H1 (cell line): ENCODE results near the gene COL4A2. TPM values are rescaled to one million over a fixed set of nuclear protein-coding genes. Genes with fewer than 3 reads are reported as not detected.

ENCODE experiments used
- CTCF ChIA-PET: fragments of 300-600 bp; sonication (Branson Sonifier 250); formaldehyde crosslinking; loops from one replicate; lab custom pipeline; 2021; ENCODE audit not compliant: partially characterized antibody; lab: Charles Lee
- POLR2A ChIA-PET: fragments of 300-600 bp; sonication (Branson Sonifier 250); formaldehyde crosslinking; loops from one replicate; lab custom pipeline; 2021; ENCODE audit warnings: inconsistent platforms; ENCODE audit not compliant: partially characterized antibody; lab: Charles Lee
- DNase-seq, 2 experiments: peaks; one replicate each; pipeline versions ENCODE4 v3.0.0 to v3.0.0-alpha.2; 2010 to 2022; ENCODE audit warnings: low spot score in 2 of 2, low read depth in 1 of 2, mixed read lengths in 1 of 2
- FAIRE-seq: peaks from 2 replicates; lab custom pipeline; 2011; peaks lifted over from hg19 to GRCh38; lab: Jason Lieb, UNC
- H2AFZ ChIP-seq: 2 replicates; pipeline ENCODE4 v1.8.1; 2012; ENCODE audit warnings: low read length, inconsistent platforms
- H2AK5ac ChIP-seq: 2 replicates; pipeline ENCODE4 v1.6.1; 2013; ENCODE audit warnings: low read depth, low read length
- H2BK120ac ChIP-seq: replicated peaks from 2 replicates; pipeline ENCODE3; 2013; ENCODE audit warnings: low read depth, low read length, inconsistent platforms
- H2BK12ac ChIP-seq: 2 replicates; pipeline ENCODE4 v1.6.1; 2013; ENCODE audit warnings: low read depth, low read length
- H2BK15ac ChIP-seq: 2 replicates; pipeline ENCODE4 v1.6.1; 2013; ENCODE audit warnings: low read length
- H2BK20ac ChIP-seq: 2 replicates; pipeline ENCODE4 v1.6.1; 2013; ENCODE audit warnings: low read length
- H2BK5ac ChIP-seq: 2 replicates; pipeline ENCODE4 v1.6.1; 2013; ENCODE audit warnings: low read depth, low read length
- H3K14ac ChIP-seq: 2 replicates; pipeline ENCODE4 v1.6.1; 2013; ENCODE audit warnings: inconsistent platforms; ENCODE audit not compliant: insufficient read length
- H3K18ac ChIP-seq: 2 replicates; pipeline ENCODE4 v1.6.1; 2013; ENCODE audit warnings: low read length; ENCODE audit errors: extremely low read depth
- H3K23ac ChIP-seq: 2 replicates; pipeline ENCODE4 v1.6.1; 2013; ENCODE audit warnings: inconsistent platforms; ENCODE audit not compliant: insufficient read length
- H3K23me2 ChIP-seq: 2 replicates; pipeline ENCODE4 v1.6.1; 2013; ENCODE audit warnings: low read depth, low read length
- H3K27ac ChIP-seq: 2 replicates; pipeline ENCODE4 v1.6.1; 2011; ENCODE audit warnings: low read depth, low read length, inconsistent platforms
- H3K27me3 ChIP-seq, 4 experiments: replicated peaks in 1 of 4; 1 replicate in 1 of 4; 2 replicates in 3 of 4; pipeline versions ENCODE4 v1.6.1 to v1.8.1; 2011 to 2013; ENCODE audit warnings: low read length in 3 of 4, mild to moderate bottlenecking in 3 of 4, inconsistent platforms in 2 of 4, mixed read lengths in 2 of 4, moderate library complexity in 1 of 4; ENCODE audit not compliant: control insufficient read depth in 3 of 4, insufficient read depth in 3 of 4; ENCODE audit errors: extremely low read depth in 1 of 4
- H3K36me3 ChIP-seq, 4 experiments: 2 replicates each; pipeline versions ENCODE4 v1.6.1 to v1.8.1; 2011 to 2013; ENCODE audit warnings: mild to moderate bottlenecking in 4 of 4, low read length in 3 of 4, moderate library complexity in 2 of 4, control low read depth in 1 of 4, inconsistent platforms in 1 of 4; ENCODE audit not compliant: insufficient read depth in 4 of 4, control insufficient read depth in 2 of 4
- H3K4ac ChIP-seq: replicated peaks from 2 replicates; pipeline ENCODE3; 2013; ENCODE audit warnings: low read length, low read depth, mixed read lengths, inconsistent platforms; ENCODE audit not compliant: insufficient read length
- H3K4me1 ChIP-seq, 4 experiments: replicated peaks in 1 of 4; 1 replicate in 1 of 4; 2 replicates in 3 of 4; pipeline versions ENCODE4 v1.6.1 to v1.8.1; 2011 to 2013; ENCODE audit warnings: low read length in 3 of 4, inconsistent platforms in 2 of 4, mixed read lengths in 1 of 4; ENCODE audit not compliant: insufficient read depth in 4 of 4, control insufficient read depth in 3 of 4
- H3K4me2 ChIP-seq, 2 experiments: 2 replicates each; pipeline versions ENCODE4 v1.6.1 to v1.8.1; 2011 to 2013; ENCODE audit warnings: low read depth in 2 of 2, low read length in 2 of 2, control low read depth in 1 of 2, inconsistent platforms in 1 of 2, mild to moderate bottlenecking in 1 of 2; ENCODE audit not compliant: insufficient read depth in 1 of 2
- H3K4me3 ChIP-seq, 4 experiments: fragments of 200-600, 300-600 bp in 1 of 4; sonication (generic), shearing (Covaris generic), sonication (Bioruptor Twin) in 1 of 4; 2 replicates each; pipeline versions ENCODE4 v1.5.1 to v1.8.1; 2011 to 2016; ENCODE audit warnings: low read length in 4 of 4, low read depth in 3 of 4, control low read depth in 2 of 4, inconsistent platforms in 2 of 4, mild to moderate bottlenecking in 2 of 4, mixed read lengths in 1 of 4, moderate library complexity in 1 of 4; ENCODE audit not compliant: insufficient read depth in 2 of 4; ENCODE audit errors: extremely low read depth in 1 of 4
- H3K56ac ChIP-seq: replicated peaks from 2 replicates; pipeline ENCODE3; 2013; ENCODE audit warnings: low read depth, mild to moderate bottlenecking, mixed read lengths, low read length, inconsistent platforms; ENCODE audit not compliant: insufficient read length
- H3K79me1 ChIP-seq: 2 replicates; pipeline ENCODE4 v1.6.1; 2013; ENCODE audit warnings: low read depth, low read length, control low read depth
- H3K79me2 ChIP-seq, 2 experiments: 2 replicates each; pipeline versions ENCODE4 v1.6.1 to v1.8.1; 2012 to 2013; ENCODE audit warnings: low read length in 2 of 2, mild to moderate bottlenecking in 2 of 2, inconsistent platforms in 1 of 2; ENCODE audit not compliant: insufficient read depth in 2 of 2, control insufficient read depth in 1 of 2
- H3K9ac ChIP-seq, 4 experiments: replicated peaks in 1 of 4; 1 replicate in 1 of 4; 2 replicates in 3 of 4; pipeline versions ENCODE4 v1.6.1 to v1.8.1; 2011 to 2013; ENCODE audit warnings: low read depth in 3 of 4, low read length in 3 of 4, control low read depth in 2 of 4, mild to moderate bottlenecking in 2 of 4, moderate library complexity in 2 of 4, inconsistent platforms in 1 of 4; ENCODE audit errors: extremely low read depth in 1 of 4
- H3K9me3 ChIP-seq, 2 experiments: 2 replicates each; pipeline versions ENCODE4 v1.6.1 to v1.8.1; 2012 to 2013; ENCODE audit warnings: mild to moderate bottlenecking in 2 of 2, moderate library complexity in 2 of 2, control low read depth in 1 of 2, inconsistent platforms in 1 of 2, low read depth in 1 of 2, low read length in 1 of 2, mixed read lengths in 1 of 2; ENCODE audit not compliant: insufficient read depth in 2 of 2
- H4K20me1 ChIP-seq, 2 experiments: replicated peaks in 1 of 2; 2 replicates each; pipeline versions ENCODE3 to v1.8.1; 2011 to 2013; ENCODE audit warnings: inconsistent platforms in 2 of 2, low read length in 2 of 2, mild to moderate bottlenecking in 1 of 2; ENCODE audit not compliant: insufficient read depth in 2 of 2, control insufficient read depth in 1 of 2
- H4K5ac ChIP-seq: 2 replicates; pipeline ENCODE4 v1.6.1; 2013; ENCODE audit warnings: low read length, low read depth, mixed read lengths, inconsistent platforms; ENCODE audit not compliant: insufficient read length
- H4K8ac ChIP-seq: 2 replicates; pipeline ENCODE4 v1.8.0; 2013; ENCODE audit warnings: mild to moderate bottlenecking, moderate library complexity, low read length, inconsistent platforms; ENCODE audit not compliant: insufficient read depth; ENCODE audit errors: extremely low read depth
- H4K91ac ChIP-seq: replicated peaks from 2 replicates; pipeline ENCODE3; 2013; ENCODE audit warnings: low read length, mixed read lengths, inconsistent platforms; ENCODE audit not compliant: insufficient read length
- CHD2 ChIP-seq: IDR thresholded peaks from 2 replicates; pipeline ENCODE4 v1.6.1; 2012; ENCODE audit warnings: low read length, improper control_type of control experiment
- FOSL1 ChIP-seq: IDR thresholded peaks from 2 replicates; pipeline ENCODE4 v1.6.1; 2011; ENCODE audit warnings: mild to moderate bottlenecking, low read depth, low read length, moderate library complexity; ENCODE audit not compliant: insufficient read depth
- HDAC2 ChIP-seq, 2 experiments: fragments of 300-600 bp in 1 of 2; sonication (generic) in 1 of 2; IDR thresholded peaks; 2 replicates each; pipeline ENCODE4 v1.6.1; 2011 to 2012; ENCODE audit warnings: low read depth in 2 of 2, low read length in 2 of 2, mild to moderate bottlenecking in 2 of 2, moderate library complexity in 2 of 2, borderline replicate concordance in 1 of 2, inconsistent platforms in 1 of 2
- MAFK ChIP-seq: IDR thresholded peaks from 2 replicates; pipeline ENCODE4 v1.6.1; 2012; ENCODE audit warnings: low read depth, mild to moderate bottlenecking, improper control_type of control experiment, low read length
- RFX5 ChIP-seq: IDR thresholded peaks from 2 replicates; pipeline ENCODE4 v1.6.1; 2011; ENCODE audit warnings: low read depth, low read length, improper control_type of control experiment, borderline replicate concordance
- RXRA ChIP-seq: IDR thresholded peaks from 2 replicates; pipeline ENCODE4 v1.6.1; 2011; ENCODE audit warnings: low read depth, mild to moderate bottlenecking, low read length, moderate library complexity; ENCODE audit not compliant: insufficient read depth
- SIRT6 ChIP-seq: IDR thresholded peaks from one replicate; pipeline ENCODE4 v1.7.1; 2012; ENCODE audit warnings: low read length, inconsistent platforms
- YY1 ChIP-seq: IDR thresholded peaks from 2 replicates; pipeline ENCODE4 v1.6.1; 2011; ENCODE audit warnings: low read depth, mild to moderate bottlenecking, low read length
- WGBS, 2 experiments: shearing (Covaris generic) in 1 of 2; methylation state at CpG; one replicate each; pipeline versions ENCODE4 v1.1.6 to v1.1.7; 2013 to 2015; ENCODE audit warnings: low lambda C conversion rate in 2 of 2, mixed read lengths in 2 of 2, inconsistent platforms in 1 of 2, low coverage in 1 of 2, missing lambda C conversion rate in 1 of 2; ENCODE audit not compliant: insufficient replicate concordance in 2 of 2, insufficient coverage in 1 of 2, insufficient read length in 1 of 2; ENCODE audit errors: extremely low coverage in 1 of 2, missing lambda C conversion rate in 1 of 2; 5-methylcytosine and 5-hydroxymethylcytosine counted together
- polyA plus RNA-seq, 7 experiments: library from polyadenylated mRNA; depleted of rRNA in 3 of 7; stranded (reverse) in 5 of 7; unstranded in 2 of 7; fragments of >200 nt in 5 of 7; fragments of 200-250 nt in 2 of 7; gene quantifications; 1 replicate in 5 of 7; 2 replicates in 1 of 7; 4 replicates in 1 of 7; pipeline versions ENCODE4 v1.2.1 to v1.2.3, GENCODE V29; 2011 to 2013; ENCODE audit warnings: missing spikeins in 2 of 7, mixed read lengths in 2 of 7
- total RNA-seq: library from RNA; stranded (reverse); fragmentation: NEBNext Ultra II Directional; extraction: Animal tissue kit (Norgen Biotek cat#: 25700); gene quantifications from 2 replicates; pipeline ENCODE4 v1.2.1, GENCODE V29; 2021

COL4A2 gene
- total and polyA plus RNA-seq, 2 of the 8 experiments (the other 6 are each of a cell fraction or from before 2014, with no cell fraction given) = 80.4 to 87.3 TPM

GRCh38 chr13:110258876-110259631 is 48.0 kb upstream of the COL4A2 start:
- Histone ChIP-seq H3K18ac (no peak overlapping the region), H3K79me1 (no peaks in the 10 kb centered on the region; the same call in none of the 2 replicates), H2BK5ac (no peak overlapping the region), H3K9ac (no peak overlapping the region), H3K27me3 (no peaks in the 10 kb centered on the region; a peak in 1 of 7 replicates), H3K4me3 (no peak overlapping the region), H4K20me1 (no peaks in the 10 kb centered on the region), H3K27ac (no peak overlapping the region), H3K56ac (no peak overlapping the region), H2BK120ac (no peak overlapping the region), H3K9me3 (no peaks in the 10 kb centered on the region), H3K14ac (no peak overlapping the region), H2AFZ (no peak overlapping the region), H3K4me1 (peaks cover 2 to 8% (median 3%) of the 10 kb centered on the region in 4 experiments; a peak in 6 of 7 replicates), H3K4me2 (no peak overlapping the region), H3K4ac (no peak overlapping the region), H2BK20ac (no peak overlapping the region), H2BK15ac (no peak overlapping the region), H3K23me2 (no peaks in the 10 kb centered on the region), H4K8ac (no peak overlapping the region), H3K79me2 (peaks cover 0 to 5% of the 10 kb centered on the region in 2 experiments; a peak in 2 of 4 replicates), H2BK12ac (no peak overlapping the region), H4K5ac (no peak overlapping the region), H3K36me3 (no peaks in the 10 kb centered on the region), H4K91ac (no peak overlapping the region), H3K23ac (no peak overlapping the region), H2AK5ac (no peak overlapping the region)
- CTCF ChIA-PET = interaction anchor here (0.7 to 1.7 kb wide), 3 partner anchors 8 to 65 kb away, joined by 3 to 5 read pairs (median 3); no protein-coding TSS in a partner anchor
- 97% methylated on average over 12 of the region's 12 CpGs; no CpG with 5 or more reads in 1 of the 2 experiments for WGBS, 2 experiments
- POLR2A ChIA-PET = interaction anchor here (0.6 to 1.1 kb wide), 3 partner anchors 11 to 292 kb away, joined by 3 to 5 read pairs (median 3); no protein-coding TSS in a partner anchor
- no peak for FAIRE-seq
- no peak for DNase-seq
- TF ChIP-seq RFX5 (no peak), FOSL1 (no peak), RXRA (no peak), YY1 (no peak), SIRT6 (no peak), MAFK (no peak), HDAC2 (IDR thresholded peaks at IDR 0.05; ENCODE audit: borderline replicate concordance in 1 of 2, low read depth in 2 of 2, low read length in 2 of 2) (no peak), CHD2 (no peak)
